Kidney (tissue), 14 donors: ENCODE results near the gene TMEM179. TPM values are rescaled to one million over a fixed set of nuclear protein-coding genes. Genes with fewer than 3 reads are reported as not detected.

Source experiments
- DNase-seq, 5 donors: peaks; one replicate each; pipeline ENCODE4 v3.0.0-alpha.2; 2013 to 2020
- FAIRE-seq: peaks from 2 replicates; lab custom pipeline; 2012; peaks lifted over from hg19 to GRCh38; lab: Jason Lieb, UNC
- H3K27ac ChIP-seq, 2 donors: one replicate each; pipeline ENCODE4 v1.7.0; 2013; ENCODE audit warnings: low read depth in 2 of 2, low read length in 2 of 2, inconsistent platforms in 1 of 2
- H3K27me3 ChIP-seq: one replicate; pipeline ENCODE4 v1.7.1; 2013; ENCODE audit warnings: low read length, inconsistent platforms; ENCODE audit not compliant: control insufficient read depth, insufficient read depth
- H3K36me3 ChIP-seq, 3 donors: one replicate each; pipeline versions ENCODE4 v1.7.0 to v1.7.1; 2013; ENCODE audit warnings: low read length in 3 of 3, control low read depth in 1 of 3, inconsistent platforms in 1 of 3; ENCODE audit not compliant: insufficient read depth in 3 of 3, control insufficient read depth in 2 of 3
- H3K4me1 ChIP-seq, 3 donors: one replicate each; pipeline versions ENCODE4 v1.7.0 to v1.7.1; 2013; ENCODE audit warnings: low read length in 3 of 3, inconsistent platforms in 1 of 3, low read depth in 1 of 3; ENCODE audit not compliant: control insufficient read depth in 2 of 3, insufficient read depth in 2 of 3
- H3K4me3 ChIP-seq, 3 donors: one replicate each; pipeline versions ENCODE4 v1.7.0 to v1.8.1; 2013; ENCODE audit warnings: low read length in 3 of 3, control low read depth in 1 of 3, inconsistent platforms in 1 of 3
- H3K9ac ChIP-seq, 3 donors: one replicate each; pipeline versions ENCODE4 v1.7.0 to v1.7.1; 2013; ENCODE audit warnings: low read length in 3 of 3, control low read depth in 1 of 3, inconsistent platforms in 1 of 3
- H3K9me3 ChIP-seq, 3 donors: one replicate each; pipeline versions ENCODE4 v1.7.0 to v1.7.1; 2013; ENCODE audit warnings: low read length in 3 of 3, control low read depth in 1 of 3, inconsistent platforms in 1 of 3; ENCODE audit not compliant: control insufficient read depth in 2 of 3, insufficient read depth in 1 of 3
- intact Hi-C: fragments of 100-400 bp; cut with DNase I; formaldehyde crosslinking; loops from one replicate; pipeline ENCODE4 v1.11.1; 2022
- polyA plus RNA-seq: library from polyadenylated mRNA; stranded (reverse); fragments of 350-450 nt; fragmentation: Illumina TruSeq; extraction: RNeasy Lipid Tissue Mini Kit (QIAGEN cat#74804); gene quantifications from one replicate; pipeline ENCODE4 v1.2.3, GENCODE V29; 2014; ENCODE audit warnings: low read depth, low replicate concordance; ENCODE audit not compliant: insufficient read depth
- total RNA-seq: library from RNA; stranded (reverse); fragmentation: NEBNext Ultra II Directional; extraction: Animal tissue kit (Norgen Biotek cat#: 25700); gene quantifications from one replicate; pipeline ENCODE4 v1.2.1, GENCODE V29; 2021
- TF ChIP-seq, protein P1 (sequence below): IDR thresholded peaks from 3 replicates; pipeline ENCODE4 v1.5.1; 2012; ENCODE audit warnings: mild to moderate bottlenecking, moderate library complexity, borderline replicate concordance; ENCODE audit not compliant: insufficient read depth; ENCODE audit errors: extremely low read depth
- donor health status: control.
- donor health status: control.
- donor health status: control.
- donor health status: control.
- donor health status: control.
- donor health status: DM: yes; HTN: yes; CAD: no.
- donor health status: Normal renal cell carcinoma (clear cell type).

Gene TMEM179
- total and polyA plus RNA-seq, 2 donors from 2014 or later, result 0.50 to 0.67 TPM

DNA sequence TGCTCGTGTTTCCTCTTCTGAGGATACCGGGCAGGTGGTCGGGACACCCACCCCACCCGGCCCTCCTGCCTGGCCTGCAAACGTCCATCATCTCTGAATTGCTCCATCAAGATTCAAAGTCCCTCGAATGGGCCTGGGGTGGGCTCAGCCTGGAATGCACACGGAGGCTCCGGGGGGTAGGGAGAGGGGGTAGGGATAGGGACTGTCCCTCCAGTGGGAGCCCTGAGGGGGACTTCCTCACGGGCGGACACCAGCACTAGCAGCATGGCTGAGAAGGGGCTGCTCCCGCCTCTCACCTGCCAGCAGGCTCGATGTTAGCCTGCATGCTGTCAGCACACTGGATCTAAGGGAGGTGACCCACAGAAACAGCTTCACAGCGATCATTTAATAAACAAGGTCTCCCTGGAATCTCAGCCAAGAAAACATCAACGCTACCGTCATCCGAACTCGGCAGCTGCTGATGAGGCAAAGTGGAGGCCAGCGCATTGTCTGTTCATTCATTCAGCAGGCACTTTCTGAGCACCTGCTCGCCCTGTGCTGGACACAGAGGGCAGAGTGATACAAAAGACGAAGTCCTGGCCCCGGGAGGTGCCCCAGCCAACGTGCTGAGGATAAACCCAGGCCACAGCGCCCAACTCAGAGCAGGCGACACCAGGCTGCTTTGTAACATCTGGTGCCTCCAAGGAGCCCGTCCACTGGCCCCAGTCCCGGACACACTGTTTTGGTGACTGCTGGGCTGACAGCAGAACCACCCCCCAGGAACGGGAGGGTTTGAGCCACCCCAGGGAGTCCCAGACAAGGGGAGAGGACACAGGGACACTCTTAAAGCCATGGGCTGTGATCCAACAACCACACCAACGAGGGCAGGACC is 6.3 kb downstream of the TMEM179 start:
- TF ChIP-seq, protein P1, sequence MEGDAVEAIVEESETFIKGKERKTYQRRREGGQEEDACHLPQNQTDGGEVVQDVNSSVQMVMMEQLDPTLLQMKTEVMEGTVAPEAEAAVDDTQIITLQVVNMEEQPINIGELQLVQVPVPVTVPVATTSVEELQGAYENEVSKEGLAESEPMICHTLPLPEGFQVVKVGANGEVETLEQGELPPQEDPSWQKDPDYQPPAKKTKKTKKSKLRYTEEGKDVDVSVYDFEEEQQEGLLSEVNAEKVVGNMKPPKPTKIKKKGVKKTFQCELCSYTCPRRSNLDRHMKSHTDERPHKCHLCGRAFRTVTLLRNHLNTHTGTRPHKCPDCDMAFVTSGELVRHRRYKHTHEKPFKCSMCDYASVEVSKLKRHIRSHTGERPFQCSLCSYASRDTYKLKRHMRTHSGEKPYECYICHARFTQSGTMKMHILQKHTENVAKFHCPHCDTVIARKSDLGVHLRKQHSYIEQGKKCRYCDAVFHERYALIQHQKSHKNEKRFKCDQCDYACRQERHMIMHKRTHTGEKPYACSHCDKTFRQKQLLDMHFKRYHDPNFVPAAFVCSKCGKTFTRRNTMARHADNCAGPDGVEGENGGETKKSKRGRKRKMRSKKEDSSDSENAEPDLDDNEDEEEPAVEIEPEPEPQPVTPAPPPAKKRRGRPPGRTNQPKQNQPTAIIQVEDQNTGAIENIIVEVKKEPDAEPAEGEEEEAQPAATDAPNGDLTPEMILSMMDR, result no peak
- DNase-seq (no peak), FAIRE-seq (no peak)
- intact Hi-C loops, result no loop called here
- no peaks in the 10 kb centered on the region for H3K4me1 ChIP-seq
- no peaks in the 10 kb centered on the region for H3K36me3 ChIP-seq
- H3K9ac ChIP-seq, result no peak overlapping the region
- H3K9me3 ChIP-seq, result no peaks in the 10 kb centered on the region
- H3K27me3 ChIP-seq, result no peaks in the 10 kb centered on the region
- no peak overlapping the region for H3K4me3 ChIP-seq
- no peak overlapping the region for H3K27ac ChIP-seq

GRCh38 chr14:104597576-104597975 is 7.0 kb downstream of the TMEM179 start:
- H3K4me3 ChIP-seq, result no peak overlapping the region
- no peaks in the 10 kb centered on the region for H3K9me3 ChIP-seq
- no peak overlapping the region for H3K9ac ChIP-seq
- no peaks in the 10 kb centered on the region for H3K4me1 ChIP-seq
- H3K36me3 ChIP-seq, result no peaks in the 10 kb centered on the region
- no peaks in the 10 kb centered on the region for H3K27me3 ChIP-seq
- FAIRE-seq, result no peak
- intact Hi-C loops, result no loop called here
- H3K27ac ChIP-seq, result no peak overlapping the region
- TF ChIP-seq, protein P1, result no peak
- peak in 1 of 5 donors; percentile 36 for DNase-seq

DNA sequence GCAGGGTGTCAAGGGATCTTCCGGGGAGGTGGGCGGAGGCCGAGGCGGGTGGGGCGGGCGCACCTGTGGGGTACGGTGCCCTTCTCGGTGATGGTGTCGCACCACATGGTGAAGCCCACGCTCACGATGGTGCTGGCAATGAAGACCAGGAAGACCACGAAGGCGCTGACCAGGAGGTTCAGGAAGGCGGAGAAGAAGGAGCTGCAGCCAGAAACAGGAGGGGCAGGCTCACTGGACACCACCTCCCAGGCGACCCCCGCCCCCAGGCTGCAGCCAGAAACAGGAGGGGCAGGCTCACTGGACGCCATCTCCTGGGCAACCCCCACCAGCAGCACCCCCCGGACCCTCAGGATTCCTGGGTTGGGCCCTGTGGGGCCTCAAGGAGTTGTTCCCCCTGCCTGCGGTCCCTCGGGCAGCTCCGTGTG is 7.6 kb downstream of the TMEM179 start:
- DNase-seq (peak in 2 of 5 donors; percentile 41 to 58), FAIRE-seq (no peak)
- no peaks in the 10 kb centered on the region for H3K36me3 ChIP-seq
- intact Hi-C loops, result no loop called here
- H3K9me3 ChIP-seq, result no peaks in the 10 kb centered on the region
- no peaks in the 10 kb centered on the region for H3K27me3 ChIP-seq
- no peaks in the 10 kb centered on the region for H3K4me1 ChIP-seq
- no peak overlapping the region for H3K9ac ChIP-seq
- H3K4me3 ChIP-seq, result no peak overlapping the region
- TF ChIP-seq, protein P1, result no peak
- H3K27ac ChIP-seq, result no peak overlapping the region
